Measurements from ENCODE around the gene PATE3. TPM values are rescaled to one million over a fixed set of nuclear protein-coding genes. Genes with fewer than 3 reads are reported as not detected.

Gene PATE3
- total and polyA plus RNA-seq, 2 donors (not counting 1 experiment from before 2014, with no cell fraction given): not detected

DNA sequence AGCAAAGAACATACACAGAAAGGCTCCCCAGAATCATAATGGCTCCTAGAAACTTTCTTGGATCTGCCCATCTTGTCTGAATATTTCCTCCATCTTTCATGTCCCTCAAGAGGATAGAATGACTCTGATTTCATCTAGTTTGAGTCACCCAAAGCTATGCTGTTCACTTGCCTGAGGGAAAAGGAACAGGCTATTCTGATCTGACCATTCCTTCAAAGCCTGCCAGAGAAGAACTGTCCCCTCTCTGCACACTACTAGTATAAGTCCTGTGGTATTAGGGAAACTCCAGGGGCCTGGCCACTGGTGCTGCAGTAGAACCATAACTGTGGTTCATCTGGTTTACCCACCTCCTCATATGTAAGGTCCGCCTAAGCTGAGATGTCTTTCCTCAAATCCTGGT, 44.2 kb upstream of the PATE3 start:
- WGBS (ENCODE audit: insufficient coverage): no CpG with 5 or more reads among the region's 1 CpG
- ATAC-seq (ENCODE audit: low read depth): no peak
- Mint-ChIP-seq H3K27ac (no peak overlapping the region), H3K9me3 (ENCODE audit: insufficient read depth) (no peaks in the 10 kb centered on the region), H3K4me1 (no peaks in the 10 kb centered on the region), H3K27me3 (peaks cover 4% of the 10 kb centered on the region), H3K4me3 (no peak overlapping the region)
- no peaks in the 10 kb centered on the region for H3K9me3 ChIP-seq (ENCODE audit: control extremely low read depth in 1 of 3, control insufficient read depth in 2 of 3, insufficient read depth in 1 of 3, low read length in 2 of 3)
- no peak overlapping the region for H3K4me3 ChIP-seq (ENCODE audit: control extremely low read depth in 1 of 5, extremely low read depth in 1 of 5, insufficient read depth in 1 of 5, low read depth in 2 of 5, low read length in 4 of 5)
- POLR2A ChIA-PET: no interaction called here
- H3K4me2 ChIP-seq (replicated peaks; ENCODE audit: low read depth, low read length, poor library complexity, severe bottlenecking): no peak overlapping the region
- no peak overlapping the region for H3K27ac ChIP-seq (ENCODE audit: low read length in 2 of 2)
- H3K27me3 ChIP-seq (replicated peaks in 1 of 4; ENCODE audit: control extremely low read depth in 1 of 4, control insufficient read depth in 3 of 4, insufficient read depth in 4 of 4, low read length in 3 of 4): peaks cover 0 to 11% (median 0%) of the 10 kb centered on the region in 4 experiments
- TF ChIP-seq, protein P1, sequence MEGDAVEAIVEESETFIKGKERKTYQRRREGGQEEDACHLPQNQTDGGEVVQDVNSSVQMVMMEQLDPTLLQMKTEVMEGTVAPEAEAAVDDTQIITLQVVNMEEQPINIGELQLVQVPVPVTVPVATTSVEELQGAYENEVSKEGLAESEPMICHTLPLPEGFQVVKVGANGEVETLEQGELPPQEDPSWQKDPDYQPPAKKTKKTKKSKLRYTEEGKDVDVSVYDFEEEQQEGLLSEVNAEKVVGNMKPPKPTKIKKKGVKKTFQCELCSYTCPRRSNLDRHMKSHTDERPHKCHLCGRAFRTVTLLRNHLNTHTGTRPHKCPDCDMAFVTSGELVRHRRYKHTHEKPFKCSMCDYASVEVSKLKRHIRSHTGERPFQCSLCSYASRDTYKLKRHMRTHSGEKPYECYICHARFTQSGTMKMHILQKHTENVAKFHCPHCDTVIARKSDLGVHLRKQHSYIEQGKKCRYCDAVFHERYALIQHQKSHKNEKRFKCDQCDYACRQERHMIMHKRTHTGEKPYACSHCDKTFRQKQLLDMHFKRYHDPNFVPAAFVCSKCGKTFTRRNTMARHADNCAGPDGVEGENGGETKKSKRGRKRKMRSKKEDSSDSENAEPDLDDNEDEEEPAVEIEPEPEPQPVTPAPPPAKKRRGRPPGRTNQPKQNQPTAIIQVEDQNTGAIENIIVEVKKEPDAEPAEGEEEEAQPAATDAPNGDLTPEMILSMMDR (IDR thresholded peaks at IDR 0.05): no peak
- no peak for TF ChIP-seq EZH2 (IDR thresholded peaks at IDR 0.05; ENCODE audit: borderline replicate concordance, insufficient read depth, low read depth, low read length, poor library complexity, severe bottlenecking)
- CTCF ChIA-PET: no interaction called here
- H3K79me2 ChIP-seq (ENCODE audit: control insufficient read depth, insufficient read depth, low read length): no peaks in the 10 kb centered on the region
- no peak overlapping the region for H2AFZ ChIP-seq (ENCODE audit: insufficient read depth, low read depth, low read length, poor library complexity, severe bottlenecking)
- H3K9ac ChIP-seq (ENCODE audit: low read length): no peak overlapping the region
- H4K20me1 ChIP-seq (ENCODE audit: control insufficient read depth, insufficient read depth, low read length, poor library complexity, severe bottlenecking): no peaks in the 10 kb centered on the region
- intact Hi-C loops (cut with micrococcal nuclease): no loop called here
- no peak for DNase-seq
- no peaks in the 10 kb centered on the region for H3K36me3 ChIP-seq (replicated peaks in 1 of 2; ENCODE audit: control extremely low read depth in 1 of 2, control insufficient read depth in 1 of 2, extremely low read depth in 1 of 2, insufficient read depth in 2 of 2, low read length in 1 of 2)
- H3K4me1 ChIP-seq (ENCODE audit: control insufficient read depth in 2 of 2, insufficient read depth in 2 of 2, low read length in 2 of 2): no peaks in the 10 kb centered on the region

DNA sequence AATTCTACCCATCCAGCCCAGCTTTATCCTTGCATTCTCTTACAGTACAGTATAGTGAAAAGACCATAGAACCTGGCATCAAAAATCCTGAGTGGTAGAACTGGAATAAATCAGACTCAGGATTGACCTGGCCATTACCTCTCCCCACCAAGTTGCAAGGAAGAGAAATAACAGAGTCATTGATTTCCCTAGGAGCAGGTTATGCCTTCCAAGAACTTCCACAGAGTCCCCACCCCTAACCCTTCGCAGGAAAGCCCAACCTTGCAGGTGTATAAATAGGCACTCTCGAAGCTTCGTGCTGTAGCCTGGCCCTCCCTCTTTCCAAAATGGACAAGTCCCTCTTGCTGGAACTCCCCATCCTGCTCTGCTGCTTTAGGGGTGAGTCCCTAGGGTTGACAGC, 41.9 kb upstream of the PATE3 start, which contains the start of gene PATE1:
PATE1 (plus strand) TSS at position 301 of the 400 bp plus-strand sequence; CDS start at position 327, 26 bp downstream.
- Mint-ChIP-seq H3K4me1 (no peaks in the 10 kb centered on the region), H3K27me3 (peaks cover 4% of the 10 kb centered on the region), H3K9me3 (ENCODE audit: insufficient read depth) (no peaks in the 10 kb centered on the region), H3K27ac (no peak within 1 kb of the TSS), H3K4me3 (no peak within 1 kb of the TSS)
- ATAC-seq (ENCODE audit: low read depth) (no peak), DNase-seq (no peak)
- H3K27me3 ChIP-seq (replicated peaks in 1 of 4; ENCODE audit: control extremely low read depth in 1 of 4, control insufficient read depth in 3 of 4, insufficient read depth in 4 of 4, low read length in 3 of 4): peaks cover 0 to 11% (median 1%) of the 10 kb centered on the region in 4 experiments
- H3K4me1 ChIP-seq (ENCODE audit: control insufficient read depth in 2 of 2, insufficient read depth in 2 of 2, low read length in 2 of 2): no peaks in the 10 kb centered on the region
- no peaks in the 10 kb centered on the region for H4K20me1 ChIP-seq (ENCODE audit: control insufficient read depth, insufficient read depth, low read length, poor library complexity, severe bottlenecking)
- POLR2A ChIA-PET: no interaction called here
- H3K4me3 ChIP-seq (ENCODE audit: control extremely low read depth in 1 of 5, extremely low read depth in 1 of 5, insufficient read depth in 1 of 5, low read depth in 2 of 5, low read length in 4 of 5): no peak within 1 kb of the TSS
- CTCF ChIA-PET: no interaction called here
- no peak for TF ChIP-seq EZH2 (IDR thresholded peaks at IDR 0.05; ENCODE audit: borderline replicate concordance, insufficient read depth, low read depth, low read length, poor library complexity, severe bottlenecking)
- TF ChIP-seq, protein P1 (IDR thresholded peaks at IDR 0.05): no peak
- H3K36me3 ChIP-seq (replicated peaks in 1 of 2; ENCODE audit: control extremely low read depth in 1 of 2, control insufficient read depth in 1 of 2, extremely low read depth in 1 of 2, insufficient read depth in 2 of 2, low read length in 1 of 2): no peaks in the 10 kb centered on the region
- no peaks in the 10 kb centered on the region for H3K79me2 ChIP-seq (ENCODE audit: control insufficient read depth, insufficient read depth, low read length)
- intact Hi-C loops (cut with micrococcal nuclease): no loop called here
- H3K9me3 ChIP-seq (ENCODE audit: control extremely low read depth in 1 of 3, control insufficient read depth in 2 of 3, insufficient read depth in 1 of 3, low read length in 2 of 3): no peaks in the 10 kb centered on the region
- no peak within 1 kb of the TSS for H3K9ac ChIP-seq (ENCODE audit: low read length)
- H3K4me2 ChIP-seq (replicated peaks; ENCODE audit: low read depth, low read length, poor library complexity, severe bottlenecking): no peak within 1 kb of the TSS
- WGBS (ENCODE audit: insufficient coverage): 88% methylated on average over 3 of the region's 3 CpGs
- no peak within 1 kb of the TSS for H3K27ac ChIP-seq (ENCODE audit: low read length in 2 of 2)
- no peak within 1 kb of the TSS for H2AFZ ChIP-seq (ENCODE audit: insufficient read depth, low read depth, low read length, poor library complexity, severe bottlenecking)

All from B cell (primary cell).